HL-60 (cell line): Measurements from ENCODE around the gene CRY2.
"Not testable (repeated sequence)": the region's sequence is repeated elsewhere in the genome, so short reads cannot be mapped to it uniquely, and the experiment has no call there.

Source experiments
- DNase-seq, 2 experiments: peaks; one replicate each; pipeline ENCODE4 v3.0.0-alpha.2; 2010 to 2020; ENCODE audit warnings: low read depth in 1 of 2, low spot score in 1 of 2
- H3K27ac ChIP-seq: fragments of 250-450 bp; sonication (Bioruptor Pico); replicated peaks from 2 replicates; pipeline ENCODE4 v1.5.1; 2020; ENCODE audit warnings: mild to moderate bottlenecking, moderate library complexity
- H3K27me3 ChIP-seq: fragments of 250-450 bp; sonication (Bioruptor Pico); 2 replicates; pipeline ENCODE4 v1.5.1; 2021; ENCODE audit warnings: mild to moderate bottlenecking, moderate library complexity; ENCODE audit not compliant: insufficient read depth, poor library complexity, severe bottlenecking
- H3K4me3 ChIP-seq: replicated peaks from 2 replicates; pipeline ENCODE4 v1.5.1; 2011; ENCODE audit warnings: mild to moderate bottlenecking, control low read depth, low read length; ENCODE audit not compliant: insufficient read depth
- CTCF ChIP-seq: IDR thresholded peaks from one replicate; pipeline ENCODE4 v1.5.1; 2011; ENCODE audit warnings: low read length, control low read depth, inconsistent platforms; ENCODE audit not compliant: insufficient read depth
- GABPA ChIP-seq: IDR thresholded peaks from 2 replicates; pipeline ENCODE4 v1.6.1; 2012; ENCODE audit warnings: low read depth
- POLR2AphosphoS5 ChIP-seq: IDR thresholded peaks from 2 replicates; pipeline ENCODE4 v1.6.1; 2012; ENCODE audit warnings: low read depth
- REST ChIP-seq: IDR thresholded peaks from 2 replicates; pipeline ENCODE4 v1.6.1; 2012; ENCODE audit warnings: low read depth; ENCODE audit not compliant: insufficient replicate concordance
- SPI1 ChIP-seq: IDR thresholded peaks from 2 replicates; pipeline ENCODE4 v1.6.1; 2012; ENCODE audit warnings: low read depth, mild to moderate bottlenecking, borderline replicate concordance

The CRY2 gene

GRCh38 chr11:45899086-45899447 lies 51.8 kb downstream of the CRY2 start:
- no peak overlapping the region for H3K27ac ChIP-seq
- TF ChIP-seq REST (no peak), GABPA (no peak), SPI1 (no peak), CTCF (no peak), POLR2AphosphoS5 (no peak)
- peaks cover 29% of the 10 kb centered on the region for H3K27me3 ChIP-seq
- H3K4me3 ChIP-seq, result no peak overlapping the region
- DNase-seq, result no peak

GRCh38 chr11:45899448-45900174 lies 52.3 kb downstream of the CRY2 start:
- H3K4me3 ChIP-seq, result no peak overlapping the region
- peaks cover 29% of the 10 kb centered on the region for H3K27me3 ChIP-seq
- peak in 1 of 2 experiments; percentile 38 for DNase-seq
- H3K27ac ChIP-seq, result no peak overlapping the region
- TF ChIP-seq POLR2AphosphoS5 (no peak), REST (peak; percentile 92)

GRCh38 chr11:45900175-45900800 lies 53.0 kb downstream of the CRY2 start:
- H3K4me3 ChIP-seq, DNase-seq, H3K27ac ChIP-seq: not testable (repeated sequence)
- peaks cover 29% of the 10 kb centered on the region for H3K27me3 ChIP-seq

GRCh38 chr11:45900916-45901617 lies 53.8 kb downstream of the CRY2 start:
- Histone ChIP-seq H3K27me3 (peaks cover 25% of the 10 kb centered on the region), H3K4me3 (no peak overlapping the region), H3K27ac (no peak overlapping the region)
- DNase-seq, result no peak
- TF ChIP-seq GABPA, result no peak
- no peak for TF ChIP-seq CTCF
- no peak for TF ChIP-seq POLR2AphosphoS5
- no peak for TF ChIP-seq REST
- TF ChIP-seq SPI1, result no peak
